ENCODE results near the gene MYO1D.

The MYO1D gene

GRCh38 chr17:32634167-32634566, 242.8 kb downstream of the MYO1D start:
- no peak for DNase-seq (ENCODE audit: extremely low read depth, low read depth)
- no peak overlapping the region for H3K4me3 ChIP-seq (replicated peaks; ENCODE audit: low read depth, low read length)
- no peak for TF ChIP-seq CTCF (IDR thresholded peaks at IDR 0.05; ENCODE audit: low read depth, low read length, missing control alignments)

GRCh38 chr17:32631341-32632096, 245.4 kb downstream of the MYO1D start:
- DNase-seq (ENCODE audit: extremely low read depth, low read depth) = no peak
- no peak overlapping the region for H3K4me3 ChIP-seq (replicated peaks; ENCODE audit: low read depth, low read length)
- no peak for TF ChIP-seq CTCF (IDR thresholded peaks at IDR 0.05; ENCODE audit: low read depth, low read length, missing control alignments)

- no peak for TF ChIP-seq CTCF (IDR thresholded peaks at IDR 0.05; ENCODE audit: low read depth, low read length, missing control alignments)
- no peak overlapping the region for H3K4me3 ChIP-seq (replicated peaks; ENCODE audit: low read depth, low read length)
- DNase-seq (ENCODE audit: extremely low read depth, low read depth) = no peak
Observed at GRCh38 chr17:32629563-32630190, 247.2 kb downstream of the MYO1D start.

- H3K4me3 ChIP-seq (replicated peaks; ENCODE audit: low read depth, low read length) = no peak overlapping the region
- DNase-seq (ENCODE audit: extremely low read depth, low read depth) = no peak
- no peak for TF ChIP-seq CTCF (IDR thresholded peaks at IDR 0.05; ENCODE audit: low read depth, low read length, missing control alignments)
Observed at GRCh38 chr17:32628271-32629044, 248.5 kb downstream of the MYO1D start.

GRCh38 chr17:32627239-32627996, 249.5 kb downstream of the MYO1D start:
- TF ChIP-seq CTCF (IDR thresholded peaks at IDR 0.05; ENCODE audit: low read depth, low read length, missing control alignments) = no peak
- no peak overlapping the region for H3K4me3 ChIP-seq (replicated peaks; ENCODE audit: low read depth, low read length)
- DNase-seq (ENCODE audit: extremely low read depth, low read depth) = no peak

- TF ChIP-seq CTCF (IDR thresholded peaks at IDR 0.05; ENCODE audit: low read depth, low read length, missing control alignments) = no peak
- DNase-seq (ENCODE audit: extremely low read depth, low read depth) = no peak
- no peak overlapping the region for H3K4me3 ChIP-seq (replicated peaks; ENCODE audit: low read depth, low read length)
Observed at GRCh38 chr17:32626379-32626791, 250.5 kb downstream of the MYO1D start.
